ENCODE measurements around the gene SLC38A8. TPM values are rescaled to one million over a fixed set of nuclear protein-coding genes. Genes with fewer than 3 reads are reported as not detected.

The SLC38A8 gene
- total RNA-seq, 1 donor: not detected

DNA sequence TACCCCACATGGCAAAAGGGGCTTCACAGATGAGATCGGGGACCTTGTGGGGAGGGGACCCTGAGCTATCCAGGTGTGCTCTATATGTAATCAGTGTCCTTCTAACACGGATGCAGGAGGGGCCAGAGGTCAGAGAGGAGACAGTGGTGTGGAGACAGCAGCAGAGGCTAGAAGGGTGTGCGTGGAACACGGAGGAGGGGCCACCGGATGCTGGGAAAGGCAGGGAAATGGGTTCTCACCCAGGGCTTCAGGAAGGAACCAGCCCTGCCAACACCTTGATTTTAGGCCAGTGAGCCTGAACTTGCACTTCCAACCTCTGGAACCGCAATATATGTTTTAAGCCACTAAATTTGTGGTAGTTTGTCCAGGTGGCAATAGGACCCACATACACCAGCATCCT is 4.6 kb upstream of the SLC38A8 start:
- no peak overlapping the region for H3K4me3 ChIP-seq (ENCODE audit: low read depth, low read length)
- TF ChIP-seq, protein P1, sequence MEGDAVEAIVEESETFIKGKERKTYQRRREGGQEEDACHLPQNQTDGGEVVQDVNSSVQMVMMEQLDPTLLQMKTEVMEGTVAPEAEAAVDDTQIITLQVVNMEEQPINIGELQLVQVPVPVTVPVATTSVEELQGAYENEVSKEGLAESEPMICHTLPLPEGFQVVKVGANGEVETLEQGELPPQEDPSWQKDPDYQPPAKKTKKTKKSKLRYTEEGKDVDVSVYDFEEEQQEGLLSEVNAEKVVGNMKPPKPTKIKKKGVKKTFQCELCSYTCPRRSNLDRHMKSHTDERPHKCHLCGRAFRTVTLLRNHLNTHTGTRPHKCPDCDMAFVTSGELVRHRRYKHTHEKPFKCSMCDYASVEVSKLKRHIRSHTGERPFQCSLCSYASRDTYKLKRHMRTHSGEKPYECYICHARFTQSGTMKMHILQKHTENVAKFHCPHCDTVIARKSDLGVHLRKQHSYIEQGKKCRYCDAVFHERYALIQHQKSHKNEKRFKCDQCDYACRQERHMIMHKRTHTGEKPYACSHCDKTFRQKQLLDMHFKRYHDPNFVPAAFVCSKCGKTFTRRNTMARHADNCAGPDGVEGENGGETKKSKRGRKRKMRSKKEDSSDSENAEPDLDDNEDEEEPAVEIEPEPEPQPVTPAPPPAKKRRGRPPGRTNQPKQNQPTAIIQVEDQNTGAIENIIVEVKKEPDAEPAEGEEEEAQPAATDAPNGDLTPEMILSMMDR (IDR thresholded peaks at IDR 0.05; ENCODE audit: insufficient read depth, low read length): no peak
- DNase-seq (ENCODE audit: low read depth): no peak

DNA sequence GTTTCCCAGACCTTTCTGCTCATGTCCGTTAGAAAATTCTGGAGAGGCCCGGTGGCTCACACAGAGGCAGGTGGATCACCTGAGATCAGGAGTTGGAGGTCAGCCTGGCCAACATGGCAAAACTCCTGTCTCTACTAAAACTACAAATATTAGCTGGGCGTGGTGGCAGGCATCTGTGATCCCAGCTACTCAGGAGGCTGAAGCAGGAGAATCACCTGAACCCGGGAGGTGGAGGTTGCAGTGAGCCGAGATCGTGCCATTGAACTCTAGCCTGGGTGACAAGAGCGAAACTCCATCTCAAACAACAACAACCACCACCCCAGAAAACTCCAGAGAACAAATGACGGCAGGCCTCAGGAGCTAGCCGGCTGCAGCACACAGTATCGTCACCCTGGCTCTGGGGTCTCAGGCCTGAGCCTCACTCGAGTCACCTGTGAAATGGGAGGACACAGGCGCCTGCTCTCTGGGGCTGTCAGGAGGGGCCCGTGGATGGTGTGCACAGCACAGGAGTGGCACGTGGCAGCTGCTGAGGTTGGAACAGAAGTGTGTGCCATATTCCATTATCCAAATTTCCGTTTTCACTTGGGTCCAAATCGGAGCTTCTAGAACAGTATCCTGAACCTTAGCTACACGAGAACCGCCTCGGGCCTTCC is 3.3 kb upstream of the SLC38A8 start:
- TF ChIP-seq, protein P1 (IDR thresholded peaks at IDR 0.05; ENCODE audit: insufficient read depth, low read length): no peak
- no peak for DNase-seq (ENCODE audit: low read depth)
- no peak overlapping the region for H3K4me3 ChIP-seq (ENCODE audit: low read depth, low read length)

- no peak for DNase-seq (ENCODE audit: low read depth)
- TF ChIP-seq, protein P1 (IDR thresholded peaks at IDR 0.05; ENCODE audit: insufficient read depth, low read length): no peak
Measured at GRCh38 chr16:84045001-84045817, 2.6 kb upstream of the SLC38A8 start.

DNA sequence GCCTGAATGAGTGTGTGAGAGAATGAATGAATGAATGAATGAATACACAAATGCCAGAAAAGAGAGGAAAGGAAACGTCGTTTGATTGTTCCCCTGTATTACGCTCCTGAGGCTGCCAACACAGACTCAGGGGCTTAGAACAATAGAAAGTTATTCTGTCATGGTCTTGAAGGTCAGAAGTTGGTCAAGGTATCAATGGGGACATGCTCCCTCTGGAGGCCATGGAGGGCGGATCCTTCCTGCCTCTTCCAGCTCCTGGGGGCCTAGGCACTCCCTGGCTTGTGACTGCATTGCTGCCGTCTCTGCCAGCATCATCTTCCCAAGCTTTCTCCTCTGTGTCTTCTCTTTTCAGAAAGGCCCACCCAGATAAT is 1.5 kb upstream of the SLC38A8 start:
- peak; percentile 45 for DNase-seq (ENCODE audit: low read depth)

More at GRCh38 chr16:84045001-84045817, 2.6 kb upstream of the SLC38A8 start:
- no peak overlapping the region for H3K4me3 ChIP-seq (ENCODE audit: low read depth, low read length)

GRCh38 chr16:84043486-84044117 is 1.0 kb upstream of the SLC38A8 start:
- no peak for DNase-seq (ENCODE audit: low read depth)
- H3K4me3 ChIP-seq (ENCODE audit: low read depth, low read length): no peak overlapping the region
- TF ChIP-seq, protein P1 (IDR thresholded peaks at IDR 0.05; ENCODE audit: insufficient read depth, low read length): no peak

More for the DNA sequence above, 1.5 kb upstream of the SLC38A8 start:
- no peak overlapping the region for H3K4me3 ChIP-seq (ENCODE audit: low read depth, low read length)
- TF ChIP-seq, protein P1 (IDR thresholded peaks at IDR 0.05; ENCODE audit: insufficient read depth, low read length): peak; percentile 51

- TF ChIP-seq, protein P1 (IDR thresholded peaks at IDR 0.05; ENCODE audit: insufficient read depth, low read length): no peak
- no peak for DNase-seq (ENCODE audit: low read depth)
- no peak overlapping the region for H3K4me3 ChIP-seq (ENCODE audit: low read depth, low read length)
Measured at GRCh38 chr16:84042879-84043485, 387 bp upstream of the SLC38A8 start.

Data from fibroblast of the aortic adventitia (primary cell).